HG03103 (cell line): ENCODE results near the gene SLC24A4.

Source experiments
- ATAC-seq: cut with Tn5 transposase; IDR thresholded peaks from one replicate; pipeline ENCODE4 v1.9.1; 2021; ENCODE audit warnings: low read depth; ENCODE audit not compliant: unreplicated experiment

Gene SLC24A4

DNA sequence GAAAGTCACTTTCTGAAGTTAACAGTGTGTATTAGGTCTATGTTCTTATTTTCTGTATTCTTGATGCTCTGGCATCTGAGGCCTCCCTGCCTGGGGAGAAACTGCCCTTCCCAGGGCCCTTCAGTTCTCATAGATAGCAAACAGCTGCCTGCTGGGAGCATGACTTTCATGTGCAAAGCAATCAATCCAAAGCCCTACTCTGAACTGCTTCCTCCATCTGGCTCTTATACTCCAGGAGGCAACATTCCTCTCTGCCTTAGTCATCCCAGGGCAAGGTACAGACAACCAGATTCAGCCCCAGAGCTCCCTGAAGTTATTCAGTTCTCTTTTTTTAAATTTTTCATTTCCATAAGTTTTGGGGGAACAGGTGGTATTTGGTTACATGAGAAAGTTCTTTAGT is 149.0 kb downstream of the SLC24A4 start:
- ATAC-seq: no peak

DNA sequence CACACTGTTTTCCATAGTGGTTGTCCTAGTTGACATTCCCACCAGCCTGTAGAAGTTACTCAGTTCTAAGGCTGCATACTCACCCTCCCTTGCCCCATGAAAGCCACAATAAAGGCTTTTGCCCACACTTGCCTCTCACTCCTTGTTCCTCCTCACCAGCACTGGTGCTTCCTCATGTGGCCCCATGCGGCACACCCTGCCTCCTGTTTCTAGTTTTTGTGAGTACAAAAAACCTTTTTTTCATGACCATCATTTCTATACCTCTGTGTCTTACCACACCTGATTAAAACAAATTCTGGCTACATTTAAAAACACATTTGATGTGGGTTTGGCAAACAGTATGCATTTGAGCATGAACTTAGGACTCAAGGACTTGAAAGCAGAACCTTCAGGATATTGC is 149.9 kb downstream of the SLC24A4 start:
- no peak for ATAC-seq

DNA sequence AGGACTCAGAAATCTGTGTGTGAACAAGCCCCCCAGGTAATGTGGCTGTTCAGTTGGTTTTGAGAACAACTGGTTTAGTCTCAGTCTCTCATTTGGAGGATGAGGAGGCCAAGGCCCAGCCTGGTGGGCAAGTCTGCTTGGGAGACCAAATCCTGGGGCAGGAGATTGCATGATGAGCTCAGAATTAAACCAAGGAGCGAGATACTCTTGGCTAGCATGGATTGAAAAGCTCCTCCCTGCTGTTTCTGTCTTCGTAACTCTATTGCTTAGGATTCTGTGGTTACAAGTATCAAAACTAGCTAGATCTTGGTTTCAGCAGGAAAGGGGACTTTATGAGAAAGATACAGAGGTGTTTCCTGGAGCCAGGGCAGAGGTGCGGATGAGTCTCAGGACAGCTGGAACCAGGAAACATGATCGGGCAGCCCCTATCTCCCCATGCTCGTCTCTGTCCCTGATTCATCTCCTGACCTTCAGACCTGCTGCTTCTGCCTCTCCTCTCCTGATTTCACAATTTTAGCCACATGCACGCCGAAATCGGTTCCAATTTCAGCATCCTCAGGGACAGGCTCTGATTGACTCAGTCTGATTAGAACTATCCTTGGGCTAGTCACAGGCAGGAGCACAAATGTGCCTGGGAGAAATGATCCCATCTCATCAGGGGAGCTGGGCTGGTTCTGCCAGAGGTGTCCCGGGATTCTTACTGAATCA is 150.4 kb downstream of the SLC24A4 start:
- no peak for ATAC-seq

DNA sequence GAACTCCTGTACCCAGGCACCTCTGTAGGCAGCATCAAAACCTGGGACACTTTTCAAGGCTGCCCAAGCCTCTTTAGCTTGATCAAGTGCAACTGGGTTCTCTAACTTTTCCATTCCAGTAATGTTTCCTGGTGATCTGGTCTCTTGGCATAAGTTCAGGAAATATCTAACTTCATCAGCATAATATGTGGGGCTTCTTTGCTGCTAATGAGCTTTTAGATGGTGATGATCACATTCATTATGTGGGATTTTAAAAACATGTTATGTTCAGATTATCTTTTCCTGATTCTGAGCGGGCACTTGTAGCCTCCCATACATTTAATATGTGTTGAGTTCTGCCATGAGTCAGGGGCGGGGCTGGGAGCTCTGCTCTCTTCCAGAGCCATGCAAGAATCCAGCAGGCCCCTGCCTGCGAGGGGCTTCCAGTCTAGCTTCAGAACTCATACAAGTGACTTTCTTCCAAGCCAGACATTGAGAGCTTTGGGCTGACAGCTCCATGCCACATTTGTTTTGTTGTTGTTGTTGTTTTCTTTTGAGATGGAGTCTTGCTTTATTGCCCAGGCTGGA is 151.1 kb downstream of the SLC24A4 start:
- ATAC-seq: no peak

DNA sequence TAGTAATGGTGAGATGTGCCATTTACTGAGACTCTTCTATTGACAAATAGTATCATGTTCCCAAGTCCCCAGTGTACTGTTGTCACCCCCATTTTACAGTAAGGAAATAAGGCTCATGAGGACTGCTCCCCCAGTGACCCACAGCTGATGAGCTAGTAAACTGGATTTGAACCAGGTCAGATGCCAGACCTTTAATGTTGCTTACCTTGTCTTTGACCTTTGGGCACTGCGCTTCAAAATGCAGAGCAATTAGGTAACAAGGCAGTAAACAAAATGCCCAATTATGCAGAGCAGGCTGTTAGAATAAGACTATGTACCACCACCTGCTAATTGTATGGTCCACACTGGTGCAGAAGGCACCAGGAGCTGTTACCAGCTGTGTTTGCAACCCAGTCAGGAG is 152.1 kb downstream of the SLC24A4 start:
- ATAC-seq: no peak

DNA sequence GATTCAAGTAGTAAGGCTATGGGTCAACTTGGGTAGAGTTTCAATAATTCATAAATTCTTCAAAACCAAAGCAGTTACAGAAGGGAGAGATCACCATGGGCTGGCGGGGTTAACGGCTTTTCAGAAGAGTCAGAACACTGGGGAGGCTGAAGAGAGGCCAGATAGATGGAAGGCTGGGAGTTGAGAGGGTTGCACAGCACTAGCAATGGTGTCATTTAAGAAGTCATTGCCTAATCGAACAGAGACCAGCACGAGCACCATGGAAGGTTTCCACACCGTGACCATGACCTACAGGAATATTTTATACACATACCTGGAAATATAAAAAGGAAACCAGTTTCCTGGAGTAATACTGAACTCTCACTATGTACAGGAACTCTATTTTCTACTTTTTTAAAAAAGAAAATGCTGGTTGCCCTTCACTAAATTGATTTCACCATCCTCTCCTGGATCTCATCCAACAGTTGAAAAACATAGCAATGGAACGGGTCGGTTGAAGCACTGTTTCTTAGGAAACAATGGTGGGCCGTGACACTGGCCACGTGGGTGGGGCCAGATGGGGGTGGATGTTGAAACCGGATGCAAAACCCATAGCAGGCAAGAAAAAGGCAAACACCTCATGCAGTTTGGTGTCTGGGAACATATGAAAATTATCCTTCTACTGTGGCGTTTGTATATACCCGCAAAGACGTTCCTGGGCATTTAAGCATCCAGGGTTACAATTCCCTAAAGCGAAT is 152.7 kb downstream of the SLC24A4 start:
- ATAC-seq: no peak

DNA sequence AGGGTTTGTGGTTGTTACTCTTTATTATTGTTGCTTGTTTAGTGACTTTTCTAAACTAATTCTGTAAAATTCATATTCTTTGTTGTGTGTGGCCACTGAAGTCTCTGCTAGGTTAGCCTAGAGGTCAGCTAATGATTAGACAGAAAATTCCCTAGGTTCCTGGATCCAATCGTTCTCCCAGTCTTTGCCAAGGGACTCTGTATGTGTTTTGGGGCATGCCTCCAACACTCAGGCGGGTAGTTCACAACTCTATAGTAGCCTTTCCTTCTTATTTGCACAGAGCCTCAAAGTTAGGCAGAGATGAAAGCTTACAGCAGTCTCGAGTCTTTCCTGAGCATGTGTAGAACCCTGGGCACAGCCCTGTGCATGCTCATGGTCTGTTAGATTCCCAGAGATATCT is 157.9 kb downstream of the SLC24A4 start:
- ATAC-seq: no peak

DNA sequence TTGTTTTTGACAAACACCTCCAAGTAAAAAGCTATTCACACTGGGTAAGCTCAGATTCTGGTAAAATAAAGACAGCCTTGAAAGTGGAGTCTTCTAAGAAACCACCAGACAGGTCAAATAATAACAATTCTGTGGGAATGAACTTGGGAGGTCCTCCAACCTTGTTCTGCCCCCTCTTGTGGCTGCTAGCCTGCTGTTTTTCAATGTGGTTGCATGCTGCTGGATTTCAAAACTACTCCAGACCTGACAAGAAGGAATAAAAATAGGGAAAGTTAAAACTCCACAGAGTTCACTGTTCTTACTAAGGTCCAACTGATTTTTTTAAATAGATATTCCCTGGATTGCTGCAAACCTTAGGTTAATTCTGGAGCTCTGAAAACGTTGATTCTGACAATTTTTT is 158.4 kb downstream of the SLC24A4 start:
- ATAC-seq: no peak

DNA sequence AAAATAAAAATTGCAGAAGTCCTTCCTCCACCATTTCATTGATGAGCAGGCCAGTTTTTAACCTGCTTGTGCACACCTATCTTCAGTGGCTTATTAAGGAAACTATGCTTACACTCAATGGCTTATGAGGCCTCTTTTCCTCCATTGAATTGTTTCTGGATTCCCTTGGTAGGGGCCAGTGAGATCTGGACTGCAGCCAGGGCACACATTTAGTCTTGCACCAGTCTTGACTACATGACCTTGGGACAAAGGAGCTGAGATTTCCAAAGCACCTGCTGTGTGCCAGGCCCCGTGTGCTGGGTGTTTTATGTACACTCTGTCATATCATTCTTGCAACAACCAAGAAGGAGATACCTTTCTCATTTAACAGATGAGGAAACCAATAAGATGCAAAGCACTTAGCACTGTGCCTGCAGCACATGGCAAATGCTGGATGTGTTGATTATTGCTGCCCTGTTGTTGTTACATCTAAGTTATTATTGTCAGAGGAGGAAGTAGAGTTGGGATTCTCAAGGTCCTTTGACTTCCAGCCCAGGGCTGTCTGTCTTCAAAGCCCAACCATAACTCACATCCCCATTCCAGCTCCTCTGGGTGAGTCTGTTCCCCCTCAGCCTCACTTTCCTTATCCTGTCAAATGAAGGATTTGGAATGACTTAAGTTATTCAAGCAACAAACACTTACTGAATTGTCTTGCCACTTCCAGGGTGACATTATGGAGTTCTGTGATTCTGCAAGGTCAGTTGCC is 159.0 kb downstream of the SLC24A4 start:
- no peak for ATAC-seq

DNA sequence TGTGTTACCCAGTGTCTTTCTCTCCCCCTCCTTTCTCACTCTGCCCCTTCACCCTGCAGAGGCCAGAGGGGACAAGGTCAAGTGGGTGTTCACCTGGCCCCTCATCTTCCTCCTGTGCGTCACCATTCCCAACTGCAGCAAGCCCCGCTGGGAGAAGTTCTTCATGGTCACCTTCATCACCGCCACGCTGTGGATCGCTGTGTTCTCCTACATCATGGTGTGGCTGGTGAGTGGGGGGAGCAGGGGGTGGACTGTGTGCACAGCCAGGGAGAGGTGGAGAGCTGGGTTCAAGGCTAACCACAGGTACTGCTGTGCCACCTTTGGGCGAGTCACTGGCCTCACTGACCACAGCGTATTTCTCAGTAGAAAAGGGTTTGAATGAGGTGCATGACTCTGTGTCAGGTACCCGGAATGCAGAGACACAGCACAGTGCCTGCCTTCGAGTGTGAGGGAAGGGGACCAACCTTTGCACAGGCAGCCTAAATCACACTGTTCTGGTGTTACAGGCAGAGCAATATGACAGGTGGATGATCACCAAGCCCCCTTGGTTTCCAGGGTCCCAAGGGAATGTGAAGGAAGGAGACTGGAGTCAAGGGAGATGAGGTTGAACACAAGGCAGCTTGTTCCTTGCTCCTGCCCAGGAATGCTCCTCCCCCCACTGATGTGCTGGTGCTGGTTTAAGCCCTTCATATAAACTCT is 159.8 kb downstream of the SLC24A4 start:
- ATAC-seq: no peak

DNA sequence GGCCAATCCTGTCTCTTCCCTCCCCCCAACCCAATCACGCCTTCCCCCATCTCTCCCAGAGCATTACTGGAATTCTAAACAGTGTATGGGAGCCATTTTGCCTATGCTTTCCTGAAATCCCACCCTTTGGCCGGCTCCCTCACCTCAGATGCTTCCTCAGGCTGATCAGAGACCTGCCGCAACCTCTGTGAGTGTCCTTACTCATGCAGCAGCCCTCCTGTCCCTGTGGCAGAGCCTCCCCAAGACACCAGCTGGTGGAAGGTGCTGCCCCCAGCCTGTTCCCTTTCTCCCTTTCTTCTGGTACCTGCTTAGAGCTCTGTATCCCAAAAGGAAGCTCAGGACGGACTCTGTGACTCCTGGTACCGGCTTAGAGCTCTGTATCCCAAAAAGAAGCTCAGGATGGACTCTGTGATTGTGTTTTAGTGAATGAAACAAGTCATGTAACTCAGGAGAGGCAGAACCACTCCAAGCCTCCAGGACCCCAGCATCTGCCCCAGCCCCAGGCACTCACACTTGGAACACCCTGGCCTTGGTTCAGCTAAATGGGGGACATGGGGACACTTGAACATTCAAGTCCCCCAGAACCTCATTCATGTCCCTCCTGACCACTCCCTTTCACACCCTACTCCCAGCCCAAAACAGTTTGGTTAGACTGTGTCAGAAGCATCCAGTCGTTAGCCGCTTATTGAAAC is 161.3 kb downstream of the SLC24A4 start:
- no peak for ATAC-seq

DNA sequence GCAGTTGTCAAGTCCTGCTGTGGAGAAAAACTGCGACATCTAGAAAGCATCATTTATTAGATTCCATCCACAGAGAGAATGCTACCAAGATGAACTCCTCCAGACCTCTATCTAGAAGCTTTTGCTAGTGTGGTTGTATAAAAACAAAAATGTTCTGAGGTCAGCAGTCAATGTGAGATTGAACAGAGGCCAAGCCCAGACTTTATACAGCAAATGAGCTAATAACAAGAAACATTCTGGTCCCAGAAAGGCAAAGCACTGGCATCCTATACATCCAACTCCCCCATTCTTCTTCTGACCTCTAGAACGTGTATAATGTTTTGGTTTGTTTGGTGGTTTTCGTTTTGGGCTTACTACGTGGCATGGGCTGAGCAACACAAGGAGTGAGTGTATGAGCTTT is 163.9 kb downstream of the SLC24A4 start:
- ATAC-seq: no peak

DNA sequence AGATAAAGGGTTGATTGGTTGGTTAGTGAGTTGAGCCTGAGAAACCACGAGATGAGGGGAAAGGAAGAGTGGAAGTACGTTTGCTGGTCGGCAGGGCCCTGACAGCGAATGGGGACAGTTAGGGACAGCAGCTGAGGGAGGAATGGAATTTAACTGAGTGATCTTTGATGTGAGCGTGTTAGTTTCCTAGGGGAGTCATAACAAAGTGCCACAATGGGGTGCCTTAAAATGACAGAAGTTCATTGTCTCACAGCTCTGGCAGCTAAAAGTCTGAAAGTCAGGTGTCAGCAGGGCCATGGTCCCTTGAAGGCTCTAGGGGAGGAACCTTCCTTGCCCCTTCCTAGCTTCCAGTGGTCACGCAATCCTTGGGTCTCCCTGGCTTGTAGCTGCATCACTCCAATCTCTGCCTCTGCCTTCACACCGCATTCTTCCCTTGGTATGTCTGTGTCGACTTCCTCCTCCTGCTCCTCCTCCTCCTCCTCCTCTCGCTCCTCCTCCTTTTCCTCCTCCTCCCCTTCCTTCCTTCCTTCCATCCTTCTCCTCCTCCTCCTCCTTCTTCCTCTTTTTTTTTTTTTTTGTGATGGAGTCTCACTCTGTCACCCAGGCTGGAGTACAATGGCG is 164.7 kb downstream of the SLC24A4 start:
- no peak for ATAC-seq

DNA sequence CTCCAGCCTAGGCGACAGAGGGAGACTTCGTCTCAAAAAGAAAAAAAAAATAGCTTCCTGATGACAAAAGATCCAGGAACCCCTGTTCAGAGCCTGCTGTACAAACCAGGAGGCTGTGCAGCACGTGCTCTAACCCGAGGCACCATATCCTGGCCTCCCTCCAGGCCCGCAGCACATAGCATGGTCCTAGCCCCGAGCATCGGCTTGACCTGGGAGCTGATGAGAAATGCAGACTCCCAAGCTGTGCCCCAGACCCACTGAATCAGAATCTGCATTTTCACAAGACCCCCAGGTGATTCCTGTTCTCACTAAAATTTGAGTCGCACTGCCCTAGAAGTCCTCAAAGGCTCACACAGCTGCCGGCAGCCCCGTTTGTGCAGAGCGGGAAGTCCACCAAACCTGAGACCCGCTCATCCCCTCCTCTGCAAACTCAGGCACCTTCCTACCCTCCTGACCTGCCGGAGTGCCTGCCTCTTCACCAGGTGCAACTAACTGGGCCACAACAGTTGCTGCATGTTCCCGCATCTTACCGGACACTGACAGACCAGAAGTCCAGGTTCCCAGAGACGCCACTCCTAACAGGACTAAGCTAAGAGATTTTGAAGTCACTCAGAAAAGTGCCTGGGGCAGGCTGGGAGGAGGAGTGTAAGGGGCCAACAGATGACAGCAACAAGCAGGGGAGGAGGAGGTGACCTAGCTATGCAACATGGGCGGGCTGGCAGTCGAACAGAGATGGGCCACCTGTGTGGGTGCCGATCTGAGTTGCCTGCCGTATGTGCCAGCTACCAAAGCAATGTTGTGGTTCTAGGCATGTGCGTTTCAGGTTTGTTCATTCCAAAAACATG is 166.7 kb downstream of the SLC24A4 start:
- ATAC-seq: no peak

DNA sequence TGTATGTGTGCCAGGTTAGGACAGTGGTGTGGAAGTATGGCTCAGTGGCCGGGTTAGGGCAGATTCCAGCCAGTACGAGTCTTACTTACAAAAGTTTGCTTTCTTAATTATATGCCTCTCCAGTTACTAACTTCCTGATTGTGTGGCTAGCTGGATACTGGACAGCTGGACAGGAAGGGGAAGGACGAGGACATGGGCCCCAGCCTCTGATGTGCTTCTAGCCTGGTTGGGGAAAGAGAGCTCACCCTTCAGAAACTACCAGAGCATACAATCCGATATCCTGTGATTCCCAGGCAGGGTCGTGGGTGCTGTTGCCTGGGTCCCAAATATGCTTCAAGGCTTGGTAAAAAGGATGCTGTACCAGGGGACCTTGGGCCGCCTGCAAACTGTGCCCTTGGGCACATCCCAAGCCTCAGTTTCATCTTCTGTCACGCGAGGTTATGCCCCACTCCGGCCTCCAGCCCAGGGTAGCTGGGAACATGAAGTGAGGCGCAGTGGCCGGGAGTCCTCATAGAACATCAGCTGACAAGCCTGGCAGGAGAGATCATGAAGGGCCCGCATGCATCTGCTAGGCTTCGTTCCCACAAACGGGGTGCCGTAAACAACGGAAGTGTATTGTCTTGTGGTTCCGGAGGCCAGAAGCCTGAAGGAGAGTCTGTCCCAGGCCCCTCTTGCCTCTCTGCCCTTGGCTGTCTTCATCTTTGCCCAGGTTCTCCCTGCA is 167.4 kb downstream of the SLC24A4 start:
- no peak for ATAC-seq

DNA sequence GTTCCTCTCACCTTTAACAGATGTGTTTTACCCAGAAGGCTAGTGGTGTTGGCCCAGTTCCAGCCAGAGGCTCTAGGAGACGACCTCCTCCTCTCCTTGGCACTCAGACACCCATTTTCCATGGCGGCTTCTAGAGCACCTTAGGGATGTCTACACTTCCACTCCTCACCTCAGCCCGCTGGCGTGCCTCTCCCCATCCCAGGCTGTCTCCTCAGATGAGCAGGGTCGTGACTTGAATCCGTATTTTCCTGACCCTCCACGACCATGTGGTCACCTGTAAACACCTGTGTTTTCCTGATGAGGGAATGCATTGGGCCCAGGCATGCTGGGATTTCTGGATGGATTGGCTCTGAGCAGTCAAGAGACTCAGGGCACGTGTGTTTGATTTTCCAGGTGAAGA is 168.8 kb downstream of the SLC24A4 start:
- no peak for ATAC-seq

DNA sequence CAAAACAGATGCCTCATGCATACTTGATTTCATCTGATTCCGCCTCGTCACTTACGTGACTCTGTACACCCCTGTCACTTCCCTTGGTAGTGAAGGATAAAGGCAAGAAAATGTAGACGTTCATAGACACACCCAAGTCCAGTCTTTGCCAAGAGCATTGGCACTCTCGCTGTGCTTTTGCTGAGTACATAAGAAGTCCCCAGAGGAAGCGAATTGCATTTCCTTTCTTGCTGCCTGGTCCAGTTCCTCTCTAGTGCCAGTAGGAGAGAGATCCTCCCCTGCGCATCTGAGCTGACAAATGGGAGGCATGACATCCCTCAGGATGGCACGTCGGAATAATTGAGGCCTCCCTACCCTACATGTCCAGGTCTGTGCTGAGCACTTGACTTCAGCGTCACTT is 169.3 kb downstream of the SLC24A4 start:
- no peak for ATAC-seq

DNA sequence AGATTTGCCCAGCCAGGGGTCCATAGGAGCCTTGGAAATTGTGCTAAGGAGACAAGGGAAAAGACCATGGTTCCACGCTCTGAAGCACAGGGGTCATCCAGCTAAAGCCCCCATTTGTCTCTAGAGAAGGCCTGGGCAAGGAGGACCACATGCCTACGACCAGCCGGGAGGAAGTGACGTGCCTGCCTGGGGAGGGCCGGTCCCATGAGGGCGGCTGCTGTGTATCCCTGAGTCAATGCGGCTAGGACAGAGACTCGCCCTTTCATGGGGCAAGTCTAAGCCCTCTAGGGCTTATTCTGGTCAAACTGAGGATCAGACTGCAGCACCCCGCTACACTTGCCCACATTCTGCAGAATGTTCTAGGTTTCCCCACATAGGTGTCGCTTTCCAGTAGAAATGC is 170.1 kb downstream of the SLC24A4 start:
- no peak for ATAC-seq
